ENCODE results near the gene RPA3.

- TF ChIP-seq CTCF (optimal IDR thresholded peaks at IDR 0.05 in 1 of 3, IDR thresholded peaks at IDR 0.05 in 1 of 3, conservative IDR thresholded peaks at IDR 0.05 in 1 of 3; ENCODE audit: extremely low read depth in 1 of 3, insufficient read depth in 2 of 3, low read length in 3 of 3) (no peak), EZH2 (IDR thresholded peaks at IDR 0.05; ENCODE audit: low read length) (no peak)
Observed at GRCh38 chr7:7706556-7707172, 11.7 kb downstream of the RPA3 start.
